ENCODE data around the gene PIH1D2. TPM values are rescaled to one million over a fixed set of nuclear protein-coding genes. Genes with fewer than 3 reads are reported as not detected.

Gene PIH1D2
- total and polyA plus RNA-seq, 2 of the 4 experiments (the other 2 are of a cell fraction) = 1.1 TPM

DNA sequence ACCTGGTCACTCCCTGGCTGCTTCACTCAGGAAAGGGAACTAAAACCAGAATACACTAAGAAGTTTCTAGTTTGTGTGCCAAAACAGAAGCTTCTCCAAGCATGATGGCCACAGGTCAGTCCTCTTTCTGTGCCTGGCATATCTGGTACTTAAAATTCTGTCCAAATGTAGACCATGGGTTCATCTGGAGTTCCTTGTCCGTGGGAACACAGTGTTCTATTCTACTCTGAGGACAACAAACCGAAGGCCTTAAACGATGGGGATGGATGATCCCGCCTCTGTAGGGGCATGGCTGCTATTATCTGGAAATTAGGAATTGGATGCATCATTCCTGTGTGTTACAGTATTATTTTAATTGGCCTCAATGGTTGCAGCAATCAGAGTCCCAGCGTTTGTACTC lies 54.8 kb downstream of the PIH1D2 start:
- Histone ChIP-seq H2BK120ac (ENCODE audit: low read depth, low read length) (no peak overlapping the region), H3K9me3 (ENCODE audit: control insufficient read depth, insufficient read depth, low read length) (no peaks in the 10 kb centered on the region), H3K14ac (replicated peaks; ENCODE audit: low read depth, low read length) (no peak overlapping the region), H2BK20ac (ENCODE audit: low read depth, low read length) (no peak overlapping the region), H3K27ac (ENCODE audit: insufficient read depth, low read length) (no peak overlapping the region), H4K91ac (ENCODE audit: insufficient read depth, low read depth, low read length) (no peak overlapping the region), H3K27me3 (ENCODE audit: control insufficient read depth, insufficient read depth, low read length) (no peaks in the 10 kb centered on the region), H4K20me1 (ENCODE audit: insufficient read depth, low read length) (no peaks in the 10 kb centered on the region), H3K9ac (ENCODE audit: low read depth, low read length) (no peak overlapping the region), H2BK15ac (ENCODE audit: low read depth, low read length) (no peak overlapping the region), H3K18ac (ENCODE audit: low read depth, low read length) (no peak overlapping the region), H3K79me1 (ENCODE audit: low read depth in 1 of 2, low read length in 2 of 2) (peaks cover 4 to 6% of the 10 kb centered on the region in 2 experiments; a peak in 2 of 4 replicates), H3K4me3 (ENCODE audit: insufficient read depth, low read depth, low read length) (no peak overlapping the region), H3K23ac (ENCODE audit: low read depth, low read length) (no peak overlapping the region), H3K4me1 (ENCODE audit: control insufficient read depth, insufficient read depth, low read length) (peaks cover 10% of the 10 kb centered on the region), H2AK9ac (replicated peaks; ENCODE audit: low read depth, low read length, poor library complexity) (no peak overlapping the region), H4K5ac (ENCODE audit: low read depth, low read length) (no peak overlapping the region), H2AFZ (replicated peaks; ENCODE audit: low read length, poor library complexity) (no peak overlapping the region), H4K8ac (ENCODE audit: low read depth in 2 of 2, low read length in 2 of 2) (no peak overlapping the region), H3K56ac (ENCODE audit: extremely low read depth, insufficient read depth, low read length) (no peak overlapping the region), H3K9me1 (ENCODE audit: insufficient read depth, low read length) (peaks cover 14% of the 10 kb centered on the region), H3K4ac (ENCODE audit: low read depth, low read length) (no peak overlapping the region), H2AK5ac (ENCODE audit: low read depth, low read length) (no peak overlapping the region), H2BK5ac (ENCODE audit: low read depth, low read length, poor library complexity, severe bottlenecking) (no peak overlapping the region), H3K36me3 (ENCODE audit: control insufficient read depth, insufficient read depth, low read length) (peaks cover 7% of the 10 kb centered on the region), H3K4me2 (ENCODE audit: low read depth, low read length) (no peak overlapping the region)
- POLR2A ChIA-PET (ENCODE audit: unreplicated experiment) = interaction anchor here (0.6 kb wide), 1 partner anchor 767 kb away, joined by 5 read pairs; no protein-coding TSS in a partner anchor
- DNase-seq (no peak), ATAC-seq (ENCODE audit: low read depth) (no peak)
- TF ChIP-seq MXI1 (IDR thresholded peaks at IDR 0.05; ENCODE audit: borderline replicate concordance, low read depth, low read length) = no peak
- no peak for TF ChIP-seq CHD1 (IDR thresholded peaks at IDR 0.05; ENCODE audit: low read depth, low read length)
- TF ChIP-seq, protein P1, sequence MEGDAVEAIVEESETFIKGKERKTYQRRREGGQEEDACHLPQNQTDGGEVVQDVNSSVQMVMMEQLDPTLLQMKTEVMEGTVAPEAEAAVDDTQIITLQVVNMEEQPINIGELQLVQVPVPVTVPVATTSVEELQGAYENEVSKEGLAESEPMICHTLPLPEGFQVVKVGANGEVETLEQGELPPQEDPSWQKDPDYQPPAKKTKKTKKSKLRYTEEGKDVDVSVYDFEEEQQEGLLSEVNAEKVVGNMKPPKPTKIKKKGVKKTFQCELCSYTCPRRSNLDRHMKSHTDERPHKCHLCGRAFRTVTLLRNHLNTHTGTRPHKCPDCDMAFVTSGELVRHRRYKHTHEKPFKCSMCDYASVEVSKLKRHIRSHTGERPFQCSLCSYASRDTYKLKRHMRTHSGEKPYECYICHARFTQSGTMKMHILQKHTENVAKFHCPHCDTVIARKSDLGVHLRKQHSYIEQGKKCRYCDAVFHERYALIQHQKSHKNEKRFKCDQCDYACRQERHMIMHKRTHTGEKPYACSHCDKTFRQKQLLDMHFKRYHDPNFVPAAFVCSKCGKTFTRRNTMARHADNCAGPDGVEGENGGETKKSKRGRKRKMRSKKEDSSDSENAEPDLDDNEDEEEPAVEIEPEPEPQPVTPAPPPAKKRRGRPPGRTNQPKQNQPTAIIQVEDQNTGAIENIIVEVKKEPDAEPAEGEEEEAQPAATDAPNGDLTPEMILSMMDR (conservative IDR thresholded peaks at IDR 0.05; ENCODE audit: low read depth, low read length) = no peak
- TF ChIP-seq NFE2L2 (IDR thresholded peaks at IDR 0.05; ENCODE audit: low read depth, low read length) = no peak
- TF ChIP-seq RAD21 (IDR thresholded peaks at IDR 0.05; ENCODE audit: low read length) = no peak
- TF ChIP-seq CEBPB (IDR thresholded peaks at IDR 0.05; ENCODE audit: low read depth, low read length) = no peak
- TF ChIP-seq RFX5 (IDR thresholded peaks at IDR 0.05; ENCODE audit: low read depth, low read length) = no peak
- no peak for TF ChIP-seq FOS (IDR thresholded peaks at IDR 0.05; ENCODE audit: low read depth, low read length)
- no peak for TF ChIP-seq MAZ (IDR thresholded peaks at IDR 0.05; ENCODE audit: borderline replicate concordance, low read depth, low read length)
- TF ChIP-seq, protein P2, sequence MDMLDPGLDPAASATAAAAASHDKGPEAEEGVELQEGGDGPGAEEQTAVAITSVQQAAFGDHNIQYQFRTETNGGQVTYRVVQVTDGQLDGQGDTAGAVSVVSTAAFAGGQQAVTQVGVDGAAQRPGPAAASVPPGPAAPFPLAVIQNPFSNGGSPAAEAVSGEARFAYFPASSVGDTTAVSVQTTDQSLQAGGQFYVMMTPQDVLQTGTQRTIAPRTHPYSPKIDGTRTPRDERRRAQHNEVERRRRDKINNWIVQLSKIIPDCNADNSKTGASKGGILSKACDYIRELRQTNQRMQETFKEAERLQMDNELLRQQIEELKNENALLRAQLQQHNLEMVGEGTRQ (IDR thresholded peaks at IDR 0.05; ENCODE audit: low read depth, low read length) = no peak
- no peak for TF ChIP-seq MAFK (IDR thresholded peaks at IDR 0.05; ENCODE audit: low read depth, low read length)
- no peak for TF ChIP-seq POLR2A (IDR thresholded peaks at IDR 0.05; ENCODE audit: low read depth, low read length)
- TF ChIP-seq SMC3 (IDR thresholded peaks at IDR 0.05; ENCODE audit: low read depth, low read length) = no peak
- TF ChIP-seq BHLHE40 (IDR thresholded peaks at IDR 0.05; ENCODE audit: low read depth, low read length) = no peak
- no peak for TF ChIP-seq RCOR1 (IDR thresholded peaks at IDR 0.05; ENCODE audit: insufficient replicate concordance, low read length)
- CTCF ChIA-PET = no interaction called here
- no TSS peak for BruUV-seq (replicated peaks)
- in situ Hi-C loops (cut with MboI; ENCODE audit: low sequenced_read_pairs) (no loop called here), dilution Hi-C loops (cut with HindIII; ENCODE audit: low sequenced_read_pairs, unreplicated experiment) (no loop called here), intact Hi-C loops (cut with micrococcal nuclease) (no loop called here)
- 93% methylated on average over 4 of the region's 5 CpGs; no CpG with 5 or more reads in 1 of the 2 experiments for WGBS, 2 experiments (ENCODE audit: extremely low coverage in 2 of 2, insufficient read length in 1 of 2)
